Endothelial cell of hepatic sinusoid (primary cell): ENCODE measurements around the gene MAPK4.

Source experiments
- in situ Hi-C: cut with HindIII; loops from 2 replicates; pipeline ENCODE4 v1.10.0; 2017; ENCODE audit warnings: low sequenced_read_pairs

Gene MAPK4

GRCh38 chr18:50649821-50650220 is 89.9 kb downstream of the MAPK4 start:
- in situ Hi-C loops: no loop called here

DNA sequence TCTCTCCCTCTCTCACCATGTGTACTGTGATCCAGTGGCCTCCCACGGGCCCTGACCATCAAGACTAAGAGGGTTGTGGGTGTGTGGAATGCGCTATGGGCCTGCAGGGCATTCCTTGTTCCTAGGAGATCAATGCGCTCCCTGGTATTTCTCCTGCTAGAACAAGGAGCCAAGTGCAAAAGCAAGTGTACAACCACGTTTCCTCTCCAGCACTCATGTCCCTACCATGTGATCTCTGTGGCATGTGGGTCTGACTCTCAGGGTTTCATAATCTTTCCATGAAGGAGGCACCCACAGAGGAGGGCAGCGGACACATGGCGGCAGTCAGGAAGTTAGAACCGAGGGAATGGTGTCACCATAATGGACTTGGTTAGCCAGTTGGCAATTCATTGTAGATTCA is 91.4 kb downstream of the MAPK4 start:
- in situ Hi-C loops: no loop called here

DNA sequence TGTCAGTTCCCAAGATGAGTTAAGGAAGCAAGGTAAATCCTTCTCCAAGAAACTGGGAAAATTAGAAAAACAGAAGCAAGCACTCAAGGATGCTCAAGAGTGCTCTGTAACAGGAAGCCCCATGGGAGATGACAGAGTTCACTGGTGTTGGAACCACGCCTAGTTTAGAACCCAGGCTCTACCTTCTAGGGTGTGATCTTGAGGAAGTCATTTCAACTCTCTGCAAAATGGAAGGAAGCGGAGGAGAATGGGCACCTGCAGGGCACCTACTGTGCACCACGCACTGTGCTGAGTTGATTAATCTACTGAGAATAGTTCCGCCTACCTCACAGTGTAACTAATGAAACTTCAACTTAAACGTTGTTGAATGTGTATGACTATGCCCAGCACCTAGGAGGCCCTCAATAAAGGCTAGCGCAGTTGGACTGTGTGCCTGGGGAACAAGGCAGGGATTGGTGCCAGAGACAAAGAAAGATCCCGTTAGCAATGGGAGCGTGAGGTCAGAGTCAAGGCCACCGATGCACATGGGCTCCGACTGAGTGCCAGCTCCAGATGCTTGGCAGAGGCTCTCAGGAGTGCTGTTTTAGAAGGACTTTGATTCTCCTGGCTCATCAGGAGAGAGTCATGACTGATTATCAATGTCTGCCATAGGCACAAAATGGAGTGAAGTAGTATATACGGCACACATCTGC is 93.7 kb downstream of the MAPK4 start:
- in situ Hi-C loops: no loop called here

- in situ Hi-C loops: no loop called here
Measured at GRCh38 chr18:50654211-50654610, 94.3 kb downstream of the MAPK4 start.

DNA sequence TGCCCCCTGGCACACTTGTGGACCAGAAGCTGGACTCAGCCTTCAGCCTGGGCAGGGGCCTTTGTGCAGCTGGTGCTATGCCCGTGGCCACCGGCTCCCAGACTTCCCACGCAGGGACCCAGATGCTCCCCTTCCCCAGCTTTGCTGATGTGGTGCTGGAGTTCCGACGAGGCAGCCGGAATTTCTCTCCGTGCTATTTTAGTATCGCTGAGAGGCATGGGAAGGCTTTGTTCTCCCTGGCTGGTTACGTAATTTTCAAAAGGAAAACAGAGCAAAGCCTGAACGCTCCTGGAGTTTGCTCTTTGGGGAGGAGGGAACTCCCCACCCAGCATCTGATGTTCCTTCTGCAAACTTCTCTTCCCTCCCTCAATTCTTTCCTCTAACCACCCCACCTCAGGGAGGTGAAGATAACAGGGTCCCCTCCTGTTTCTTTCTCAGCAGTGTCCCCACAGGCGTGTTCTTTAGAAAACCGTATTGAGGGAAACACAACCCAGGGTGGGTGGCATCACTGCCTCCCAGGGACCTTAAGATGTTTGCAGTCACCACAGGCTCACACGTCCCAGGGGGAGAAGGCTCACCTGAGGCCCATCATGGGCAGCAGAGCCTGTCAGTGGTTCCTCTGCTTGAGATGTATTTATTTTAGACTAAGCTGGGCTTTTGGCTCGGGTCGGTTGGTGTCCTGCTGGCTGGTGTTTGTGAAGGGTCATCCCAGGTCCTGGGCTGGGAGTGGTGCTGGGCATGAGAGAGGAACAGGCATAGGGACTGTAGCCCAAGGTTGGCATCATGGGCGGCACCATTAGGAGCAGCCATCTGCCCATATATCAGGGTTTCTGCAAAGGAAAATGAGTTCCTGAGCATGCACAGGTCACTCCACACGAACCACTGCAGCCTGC is 95.0 kb downstream of the MAPK4 start:
- in situ Hi-C loops: no loop called here

DNA sequence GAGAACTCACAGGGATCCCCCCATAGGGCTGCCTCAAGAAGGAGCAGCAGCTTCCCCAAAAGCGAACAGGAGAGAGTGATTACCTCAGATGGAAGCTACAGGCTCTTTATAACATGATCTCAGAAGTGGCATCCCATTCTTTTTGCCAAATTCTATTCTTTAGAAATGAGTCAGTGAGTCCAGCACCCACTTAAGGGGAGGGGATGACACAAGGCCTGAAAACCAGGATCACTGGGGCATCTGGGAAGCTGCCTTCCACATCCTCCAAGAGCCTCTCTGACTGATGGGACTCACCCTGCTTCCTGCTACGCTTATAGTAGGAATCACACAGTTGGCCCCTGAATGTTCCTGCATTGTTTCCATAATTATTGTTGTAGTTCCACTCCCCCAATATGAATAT is 96.5 kb downstream of the MAPK4 start:
- in situ Hi-C loops: no loop called here

GRCh38 chr18:50656841-50657470 is 97.1 kb downstream of the MAPK4 start:
- in situ Hi-C loops: no loop called here

- in situ Hi-C loops: no loop called here
Measured at GRCh38 chr18:50658601-50659000, 98.7 kb downstream of the MAPK4 start.

GRCh38 chr18:50659091-50660003 is 99.5 kb downstream of the MAPK4 start:
- in situ Hi-C loops: loop anchor here (5.0 kb wide), 1 partner anchor 97 kb away; the partner anchor contains the start of gene MAPK4

DNA sequence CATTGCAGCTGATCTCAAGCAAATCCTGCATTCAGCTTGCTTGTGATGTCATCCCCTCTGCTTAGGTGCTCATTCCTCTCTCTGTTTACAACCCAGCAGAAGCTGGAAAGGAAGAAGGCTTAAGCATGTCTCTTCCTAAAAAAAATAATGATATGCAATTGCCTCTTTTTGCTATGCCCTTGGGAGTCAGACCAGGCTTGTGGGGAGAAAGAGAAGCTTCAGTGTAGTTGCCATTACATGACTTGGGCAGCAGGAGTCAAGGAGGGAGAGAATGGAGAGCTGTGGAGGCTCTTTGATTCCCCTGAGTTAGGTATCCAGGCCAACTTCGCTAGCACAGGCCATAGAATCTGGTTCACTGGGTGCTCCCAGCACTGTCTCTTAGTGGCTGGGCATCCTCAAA is 101.1 kb downstream of the MAPK4 start:
- in situ Hi-C loops: loop anchor here (5.0 kb wide), 1 partner anchor 99 kb away; the partner anchor contains the start of gene MAPK4

DNA sequence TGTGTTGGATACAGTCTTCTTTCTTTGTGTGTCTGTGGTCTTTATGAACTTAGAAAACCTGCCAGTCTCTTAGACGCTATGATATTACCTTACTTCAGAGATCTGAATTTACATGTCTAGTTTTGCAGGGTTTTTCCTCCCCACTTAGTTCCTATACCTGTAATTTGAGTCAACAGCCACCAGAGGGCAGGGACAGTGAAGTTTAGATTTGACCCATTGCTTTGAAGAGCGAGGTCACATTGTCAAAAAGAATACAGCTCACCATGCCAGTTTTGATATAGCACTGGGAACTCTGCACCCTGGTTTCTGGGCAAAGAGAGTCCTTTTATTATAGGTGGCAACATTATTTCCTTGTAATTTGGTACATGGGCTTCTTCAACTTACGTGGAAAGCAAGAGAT is 102.3 kb downstream of the MAPK4 start:
- in situ Hi-C loops: loop anchor here (5.0 kb wide), 1 partner anchor 100 kb away; the partner anchor contains the start of gene MAPK4

DNA sequence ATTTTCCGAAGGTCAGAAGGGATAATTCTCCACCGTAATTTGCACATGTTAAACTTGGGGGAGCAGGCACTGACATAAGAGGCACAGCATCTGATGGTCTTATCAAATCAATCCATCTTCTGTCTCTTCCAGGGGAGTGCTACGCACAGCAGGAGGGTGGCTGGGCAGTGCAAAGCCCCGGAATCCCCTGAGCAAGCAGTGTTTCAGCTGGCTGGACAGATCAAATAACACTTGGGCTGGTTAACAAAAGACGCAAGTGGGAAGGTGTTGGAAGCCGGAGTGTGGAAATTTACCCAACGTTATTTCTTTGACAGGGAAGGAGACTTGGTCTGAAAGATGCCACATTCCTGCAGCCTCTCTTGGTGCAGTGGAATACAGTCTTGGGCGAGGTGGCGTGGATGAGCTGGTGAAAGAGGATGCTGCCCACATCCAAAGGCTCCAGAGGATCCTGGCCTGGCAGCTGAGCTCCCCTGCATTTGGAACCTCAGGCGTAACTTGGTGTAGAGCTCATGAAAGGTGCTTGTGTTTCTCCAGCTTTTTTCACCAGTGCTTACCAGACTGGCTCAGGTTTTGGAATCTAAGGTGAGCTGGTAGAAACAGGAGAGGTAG is 103.0 kb downstream of the MAPK4 start:
- in situ Hi-C loops: loop anchor here (5.0 kb wide), 1 partner anchor 101 kb away; the partner anchor contains the start of gene MAPK4

DNA sequence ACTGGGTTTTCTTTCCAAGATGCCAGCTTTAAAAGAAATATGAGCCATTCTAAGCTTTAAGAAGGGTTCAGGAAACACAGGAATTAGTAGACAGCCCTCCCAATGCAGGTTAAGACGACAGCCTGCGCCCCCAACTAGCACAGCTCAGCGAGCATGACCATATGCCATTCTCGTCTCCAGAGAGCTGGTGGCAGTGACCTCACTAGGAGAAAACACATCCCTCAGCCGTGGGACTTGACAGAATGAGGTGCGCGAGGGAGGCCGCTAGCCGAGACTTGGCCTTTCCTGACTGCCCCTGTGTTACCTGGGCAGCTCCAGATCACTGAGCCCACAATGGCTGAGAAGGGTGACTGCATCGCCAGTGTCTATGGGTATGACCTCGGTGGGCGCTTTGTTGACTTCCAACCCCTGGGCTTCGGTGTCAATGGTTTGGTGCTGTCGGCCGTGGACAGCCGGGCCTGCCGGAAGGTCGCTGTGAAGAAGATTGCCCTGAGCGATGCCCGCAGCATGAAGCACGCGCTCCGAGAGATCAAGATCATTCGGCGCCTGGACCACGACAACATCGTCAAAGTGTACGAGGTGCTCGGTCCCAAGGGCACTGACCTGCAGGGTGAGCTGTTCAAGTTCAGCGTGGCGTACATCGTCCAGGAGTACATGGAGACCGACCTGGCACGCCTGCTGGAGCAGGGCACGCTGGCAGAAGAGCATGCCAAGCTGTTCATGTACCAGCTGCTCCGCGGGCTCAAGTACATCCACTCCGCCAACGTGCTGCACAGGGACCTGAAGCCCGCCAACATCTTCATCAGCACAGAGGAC is 103.9 kb downstream of the MAPK4 start:
- in situ Hi-C loops: loop anchor here (5.0 kb wide), 1 partner anchor 102 kb away; the partner anchor contains the start of gene MAPK4

DNA sequence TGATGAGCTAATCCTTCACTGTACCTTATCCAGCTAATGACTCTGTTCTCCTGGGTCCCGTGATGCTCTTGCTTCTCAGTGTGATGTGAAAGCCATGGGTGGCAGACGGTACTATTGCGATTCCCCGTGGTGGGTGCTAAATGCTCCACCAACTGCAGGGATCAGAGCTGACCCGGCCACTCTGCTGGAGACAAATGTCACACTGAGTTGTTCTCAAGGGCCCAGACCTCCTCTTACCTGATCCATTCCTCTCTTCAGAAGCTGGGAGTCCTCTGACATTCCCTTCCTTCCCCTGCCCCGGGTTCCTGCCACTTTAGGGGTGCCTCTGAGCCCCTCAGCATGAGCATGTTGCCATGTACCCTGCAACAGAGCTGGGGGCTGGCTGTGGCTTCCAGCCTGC is 105.1 kb downstream of the MAPK4 start:
- in situ Hi-C loops: no loop called here

- in situ Hi-C loops: no loop called here
Measured at GRCh38 chr18:50665519-50665918, 105.6 kb downstream of the MAPK4 start.

GRCh38 chr18:50666536-50666935 is 106.6 kb downstream of the MAPK4 start:
- in situ Hi-C loops: no loop called here

GRCh38 chr18:50671376-50671775 is 111.5 kb downstream of the MAPK4 start:
- in situ Hi-C loops: no loop called here

DNA sequence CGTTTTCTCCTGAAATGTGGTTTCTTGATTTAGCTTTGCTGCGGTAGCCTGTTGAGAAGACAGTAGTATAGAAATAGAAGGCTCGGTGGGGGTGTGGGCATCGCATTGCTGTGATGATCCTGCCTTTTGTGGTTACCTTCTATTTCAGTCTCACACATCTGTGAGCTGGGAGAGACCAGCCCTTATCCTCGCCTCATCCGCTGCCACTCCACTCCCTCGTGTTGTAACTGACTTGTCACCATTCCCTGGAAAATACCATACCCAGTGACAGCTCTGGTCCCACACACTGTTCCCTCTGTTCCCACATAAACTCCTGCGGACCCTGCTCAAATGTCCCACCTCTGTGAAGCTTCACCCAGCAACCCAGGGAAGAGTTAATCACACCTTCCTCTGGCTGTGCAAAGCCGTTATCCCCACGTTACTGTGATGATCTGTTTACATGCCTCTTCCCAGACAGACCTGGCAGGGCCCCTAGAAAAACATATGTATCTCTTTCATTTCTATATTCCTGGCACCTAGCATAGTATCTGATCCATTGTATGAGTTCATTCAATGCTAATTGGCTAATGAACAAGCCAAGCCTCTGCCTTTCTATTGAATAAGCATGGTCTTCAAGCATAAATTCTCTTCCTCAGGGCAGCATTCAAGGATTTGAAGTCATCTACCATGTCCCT is 114.6 kb downstream of the MAPK4 start:
- in situ Hi-C loops: no loop called here
